K562 (cell line): Measurements from ENCODE around the gene CLCF1.

Experiments used
- BRCA1 ChIP-seq, 2 experiments: fragments of 450-650 bp in 1 of 2; sonication (generic) in 1 of 2; formaldehyde crosslinking in 1 of 2; IDR thresholded peaks; 2 replicates each; pipeline versions ENCODE4 v1.5.0 to v1.6.1; 2017 to 2020; ENCODE audit warnings: mild to moderate bottlenecking in 1 of 2, missing genetic modification reagents in 1 of 2
- BRD9 ChIP-seq: fragments of 450-650 bp; IDR thresholded peaks from 2 replicates; pipeline ENCODE4 v1.6.1; 2018; ENCODE audit warnings: low read depth; ENCODE audit not compliant: partially characterized antibody
- CC2D1A ChIP-seq: fragments of 450-650 bp; IDR thresholded peaks from 2 replicates; pipeline ENCODE4 v1.6.1; 2017; ENCODE audit warnings: mild to moderate bottlenecking
- MCM2 ChIP-seq: fragments of 450-650 bp; IDR thresholded peaks from 2 replicates; pipeline ENCODE4 v1.6.1; 2017; ENCODE audit warnings: low read depth, mild to moderate bottlenecking
- MEF2D ChIP-seq: conservative IDR thresholded peaks from 2 replicates; pipeline ENCODE4 v1.6.1; 2016; ENCODE audit warnings: low read depth, missing genetic modification characterization, missing compliant biosample characterization
- TCFL5 ChIP-seq: fragments of 250-450 bp; sonication (Bioruptor Pico); conservative IDR thresholded peaks from 2 replicates; pipeline ENCODE4 v1.6.1; 2021; ENCODE audit warnings: mild to moderate bottlenecking, moderate library complexity, matching md5 sums
- ZNF121 ChIP-seq: sonication (generic); formaldehyde crosslinking; conservative IDR thresholded peaks from 2 replicates; pipeline ENCODE4 v1.8.0; 2022; ENCODE audit warnings: missing genetic modification reagents

DNA sequence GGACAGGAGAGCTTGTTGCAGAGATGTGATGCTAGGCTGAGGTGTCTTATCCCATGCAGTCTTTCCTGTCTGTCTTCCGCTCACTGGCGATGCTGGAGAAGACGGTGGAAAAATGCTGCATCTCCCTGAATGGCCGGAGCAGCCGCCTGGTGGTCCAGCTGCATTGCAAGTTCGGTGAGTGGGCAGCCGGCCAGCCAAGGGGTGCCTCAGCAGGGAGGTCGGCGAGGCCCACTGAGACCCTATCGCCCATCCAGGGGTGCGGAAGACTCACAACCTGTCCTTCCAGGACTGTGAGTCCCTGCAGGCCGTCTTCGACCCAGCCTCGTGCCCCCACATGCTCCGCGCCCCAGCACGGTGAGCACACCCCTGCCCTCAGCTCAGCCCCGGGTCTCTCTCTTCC is 20.0 kb upstream of the CLCF1 start:
- TF ChIP-seq BRD9 (no peak), BRCA1 (IDR thresholded peaks at IDR 0.05) (no peak), BRCA1 (CRISPR knock-in tag; IDR thresholded peaks at IDR 0.05) (no peak), MCM2 (no peak), MEF2D (tag) (no peak), CC2D1A (no peak), TCFL5 (CRISPR knock-in tag) (no peak), ZNF121 (CRISPR knock-in tag) (no peak)
